Common myeloid progenitor, CD34-positive (primary cell): ENCODE measurements around the gene TNRC6C.

ENCODE experiments used
- CTCF ChIA-PET: fragments of 350-600 bp; sonication (Branson Sonifier 250); formaldehyde crosslinking; loops from one replicate; lab custom pipeline; 2021; ENCODE audit warnings: antibody characterized with exemption; lab: Charles Lee
- POLR2A ChIA-PET: fragments of 350-600 bp; sonication (Branson Sonifier 250); formaldehyde crosslinking; loops from one replicate; lab custom pipeline; 2021; ENCODE audit warnings: antibody characterized with exemption; lab: Charles Lee
- DNase-seq, 3 donors: peaks; one replicate each; pipeline versions ENCODE4 v3.0.0 to v3.0.0-alpha.2; 2013
- H3K27ac ChIP-seq, 2 experiments: 1 replicate in 1 of 2; 2 replicates in 1 of 2; pipeline ENCODE4 v1.7.0; 2013; ENCODE audit warnings: inconsistent platforms in 2 of 2, low read length in 2 of 2, mild to moderate bottlenecking in 2 of 2, low read depth in 1 of 2, moderate library complexity in 1 of 2; ENCODE audit not compliant: severe bottlenecking in 2 of 2, insufficient read depth in 1 of 2, poor library complexity in 1 of 2
- H3K27me3 ChIP-seq, 5 experiments: replicated peaks in 2 of 5; 1 replicate in 3 of 5; 2 replicates in 2 of 5; pipeline versions ENCODE4 v1.6.1 to v1.7.0; 2013; ENCODE audit warnings: low read length in 4 of 5, mild to moderate bottlenecking in 2 of 5, moderate library complexity in 2 of 5, inconsistent platforms in 1 of 5; ENCODE audit not compliant: insufficient read depth in 5 of 5, control insufficient read depth in 4 of 5
- H3K36me3 ChIP-seq, 4 experiments: 1 replicate in 2 of 4; 2 replicates in 2 of 4; pipeline versions ENCODE4 v1.6.1 to v1.7.0; 2013; ENCODE audit warnings: low read length in 3 of 4, control low read depth in 1 of 4, mild to moderate bottlenecking in 1 of 4; ENCODE audit not compliant: control insufficient read depth in 4 of 4, insufficient read depth in 4 of 4
- H3K4me1 ChIP-seq, 4 experiments: 1 replicate in 3 of 4; 2 replicates in 1 of 4; pipeline versions ENCODE4 v1.6.1 to v1.7.1; 2013; ENCODE audit warnings: low read length in 3 of 4, mild to moderate bottlenecking in 3 of 4, control low read depth in 1 of 4, inconsistent platforms in 1 of 4, moderate library complexity in 1 of 4; ENCODE audit not compliant: control insufficient read depth in 4 of 4, insufficient read depth in 4 of 4; ENCODE audit errors: control extremely low read depth in 1 of 4
- H3K4me3 ChIP-seq, 7 experiments: 1 replicate in 4 of 7; 2 replicates in 3 of 7; pipeline versions ENCODE4 v1.5.1 to v1.7.0; 2013; ENCODE audit warnings: mild to moderate bottlenecking in 7 of 7, low read length in 6 of 7, moderate library complexity in 6 of 7, inconsistent platforms in 2 of 7, low read depth in 2 of 7, control low read depth in 1 of 7; ENCODE audit not compliant: insufficient read depth in 4 of 7, control insufficient read depth in 1 of 7; ENCODE audit errors: extremely low read depth in 1 of 7
- H3K9me3 ChIP-seq, 5 experiments: 1 replicate in 4 of 5; 2 replicates in 1 of 5; pipeline versions ENCODE4 v1.6.1 to v1.7.1; 2013; ENCODE audit warnings: low read length in 4 of 5, mild to moderate bottlenecking in 2 of 5, inconsistent platforms in 1 of 5, low read depth in 1 of 5, moderate library complexity in 1 of 5; ENCODE audit not compliant: control insufficient read depth in 4 of 5, insufficient read depth in 2 of 5; ENCODE audit errors: control extremely low read depth in 1 of 5
- WGBS: methylation state at CpG from one replicate; pipeline ENCODE4 v1.1.5; 2013; ENCODE audit not compliant: insufficient coverage; 5-methylcytosine and 5-hydroxymethylcytosine counted together

The TNRC6C gene

DNA sequence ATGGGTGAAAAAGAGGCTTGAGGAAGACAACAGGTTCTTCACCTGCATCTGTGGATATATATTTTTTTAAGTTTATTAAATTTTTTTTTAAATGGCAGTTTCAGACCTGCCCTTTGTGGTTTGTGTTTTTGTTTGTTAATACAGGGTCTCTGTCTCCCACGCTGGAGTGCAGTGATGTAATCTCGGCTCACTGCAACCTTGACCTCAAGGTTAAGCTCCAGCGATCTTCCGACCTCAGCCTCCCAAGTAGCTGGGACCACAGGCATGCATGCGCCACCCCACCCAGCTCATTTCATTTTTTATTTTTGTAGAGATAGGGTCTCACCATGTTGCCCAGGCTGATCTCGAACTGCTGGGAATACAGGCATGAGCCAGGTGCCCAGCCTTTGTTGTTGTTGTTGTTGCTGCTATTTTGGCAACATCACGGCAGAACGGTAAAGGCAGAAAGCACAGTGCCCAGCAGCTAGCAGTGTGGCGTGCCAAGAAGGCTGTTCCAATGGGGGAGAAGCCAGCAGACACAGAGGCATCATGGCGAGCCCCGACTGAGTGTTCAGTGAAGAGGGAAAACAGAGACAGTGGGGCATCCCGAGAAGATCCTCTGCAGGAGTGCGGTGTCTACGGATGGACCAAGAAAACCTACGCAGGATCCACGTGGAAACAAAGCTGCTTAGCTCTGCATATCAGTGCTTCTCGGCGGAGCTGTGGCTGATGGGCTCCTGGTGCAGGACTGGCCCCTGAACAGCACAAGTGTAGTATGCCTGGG is 150.4 kb downstream of the TNRC6C start:
- Histone ChIP-seq H3K4me1 (peaks cover 0 to 3% (median 0%) of the 10 kb centered on the region in 4 experiments), H3K9me3 (no peaks in the 10 kb centered on the region), H3K27me3 (no peaks in the 10 kb centered on the region), H3K27ac (no peak overlapping the region), H3K4me3 (no peak overlapping the region), H3K36me3 (peaks cover 11 to 76% (median 49%) of the 10 kb centered on the region in 4 experiments)
- WGBS = 98% methylated on average over 10 of the region's 18 CpGs
- POLR2A ChIA-PET = interaction anchor here (0.7 kb wide), 1 partner anchor 9 kb away, joined by 3 read pairs; no protein-coding TSS in a partner anchor
- CTCF ChIA-PET = interaction anchor here (1.2 to 9.4 kb wide), 3 partner anchors 24 to 68 kb away, joined by 3 to 122 read pairs (median 6); partner anchors contain the start of gene TMC8
- DNase-seq = no peak

DNA sequence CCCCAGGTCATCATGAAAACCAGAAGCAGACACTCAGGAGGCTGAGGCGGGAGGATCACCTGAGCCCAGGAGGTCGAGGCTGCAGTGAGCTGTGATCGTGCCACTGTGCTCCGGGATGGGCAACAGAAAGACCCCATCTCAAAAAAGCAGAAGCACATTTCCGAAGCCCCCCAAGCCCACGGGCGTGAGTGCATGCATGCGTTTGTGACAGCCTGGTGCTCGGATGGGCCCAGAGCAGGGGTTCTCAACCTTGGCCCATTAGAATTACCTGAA is 150.9 kb downstream of the TNRC6C start:
- peaks cover 0 to 3% (median 0%) of the 10 kb centered on the region in 4 experiments for H3K4me1 ChIP-seq
- H3K27ac ChIP-seq = no peak overlapping the region
- H3K4me3 ChIP-seq = no peak overlapping the region
- CTCF ChIA-PET = interaction anchor here (1.0 to 9.4 kb wide), 3 partner anchors 9 to 68 kb away, joined by 3 to 122 read pairs (median 3); partner anchors contain the start of gene TMC8
- H3K9me3 ChIP-seq = no peaks in the 10 kb centered on the region
- POLR2A ChIA-PET = no interaction called here
- WGBS = 98% methylated on average over 9 of the region's 9 CpGs
- H3K27me3 ChIP-seq = no peaks in the 10 kb centered on the region
- H3K36me3 ChIP-seq = peaks cover 8 to 75% (median 48%) of the 10 kb centered on the region in 4 experiments
- no peak for DNase-seq

- WGBS = 97% methylated on average over 22 of the region's 22 CpGs
- ChIA-PET POLR2A (no interaction called here), CTCF (interaction anchor here (1.0 to 9.4 kb wide), 4 partner anchors 10 to 65 kb away, joined by 3 to 122 read pairs (median 4); partner anchors contain the start of gene TMC8)
- Histone ChIP-seq H3K27ac (no peak overlapping the region), H3K4me3 (no peak overlapping the region), H3K4me1 (peaks cover 0 to 3% (median 0%) of the 10 kb centered on the region in 4 experiments), H3K36me3 (peaks cover 8 to 74% (median 51%) of the 10 kb centered on the region in 4 experiments), H3K27me3 (no peaks in the 10 kb centered on the region), H3K9me3 (no peaks in the 10 kb centered on the region)
- DNase-seq = no peak
Observed at GRCh38 chr17:78110363-78111015, 152.0 kb downstream of the TNRC6C start.

- no peak overlapping the region for H3K27ac ChIP-seq
- H3K4me1 ChIP-seq = peaks cover 0 to 3% (median 0%) of the 10 kb centered on the region in 4 experiments
- ChIA-PET CTCF (interaction anchor here (0.6 to 9.4 kb wide), 7 partner anchors 23 to 140 kb away, joined by 3 to 122 read pairs (median 4); partner anchors contain the start of gene TMC8), POLR2A (no interaction called here)
- no peak overlapping the region for H3K4me3 ChIP-seq
- no peak for DNase-seq
- no peaks in the 10 kb centered on the region for H3K9me3 ChIP-seq
- 94% methylated on average over 18 of the region's 19 CpGs for WGBS
- H3K36me3 ChIP-seq = peaks cover 8 to 70% (median 49%) of the 10 kb centered on the region in 4 experiments
- no peaks in the 10 kb centered on the region for H3K27me3 ChIP-seq
Observed at GRCh38 chr17:78111016-78111726, 152.7 kb downstream of the TNRC6C start.

GRCh38 chr17:78111727-78112517 is 153.4 kb downstream of the TNRC6C start:
- ChIA-PET CTCF (interaction anchor here (0.6 to 9.4 kb wide), 10 partner anchors 23 to 139 kb away, joined by 3 to 122 read pairs (median 6); partner anchors contain the start of gene TMC8), POLR2A (no interaction called here)
- Histone ChIP-seq H3K4me1 (peaks cover 0 to 3% (median 0%) of the 10 kb centered on the region in 4 experiments), H3K4me3 (no peak overlapping the region), H3K9me3 (no peaks in the 10 kb centered on the region), H3K27ac (no peak overlapping the region), H3K27me3 (no peaks in the 10 kb centered on the region), H3K36me3 (peaks cover 8 to 70% (median 53%) of the 10 kb centered on the region in 4 experiments)
- DNase-seq = no peak
- WGBS = 98% methylated on average over 20 of the region's 28 CpGs
